NOMO-1 (cell line): ENCODE data around the gene APBA2.
A peak's percentile ranks its signal among the peaks of the same experiment; 100 is the strongest.
"Not testable (repeated sequence)": the region's sequence is repeated elsewhere in the genome, so short reads cannot be mapped to it uniquely, and the experiment has no call there.

ENCODE experiments used
- DNase-seq, 2 experiments: peaks; one replicate each; lab custom pipeline; 2025; ENCODE audit not compliant: unreplicated experiment in 2 of 2; lab: John Stamatoyannopoulos, UW

Gene APBA2

DNA sequence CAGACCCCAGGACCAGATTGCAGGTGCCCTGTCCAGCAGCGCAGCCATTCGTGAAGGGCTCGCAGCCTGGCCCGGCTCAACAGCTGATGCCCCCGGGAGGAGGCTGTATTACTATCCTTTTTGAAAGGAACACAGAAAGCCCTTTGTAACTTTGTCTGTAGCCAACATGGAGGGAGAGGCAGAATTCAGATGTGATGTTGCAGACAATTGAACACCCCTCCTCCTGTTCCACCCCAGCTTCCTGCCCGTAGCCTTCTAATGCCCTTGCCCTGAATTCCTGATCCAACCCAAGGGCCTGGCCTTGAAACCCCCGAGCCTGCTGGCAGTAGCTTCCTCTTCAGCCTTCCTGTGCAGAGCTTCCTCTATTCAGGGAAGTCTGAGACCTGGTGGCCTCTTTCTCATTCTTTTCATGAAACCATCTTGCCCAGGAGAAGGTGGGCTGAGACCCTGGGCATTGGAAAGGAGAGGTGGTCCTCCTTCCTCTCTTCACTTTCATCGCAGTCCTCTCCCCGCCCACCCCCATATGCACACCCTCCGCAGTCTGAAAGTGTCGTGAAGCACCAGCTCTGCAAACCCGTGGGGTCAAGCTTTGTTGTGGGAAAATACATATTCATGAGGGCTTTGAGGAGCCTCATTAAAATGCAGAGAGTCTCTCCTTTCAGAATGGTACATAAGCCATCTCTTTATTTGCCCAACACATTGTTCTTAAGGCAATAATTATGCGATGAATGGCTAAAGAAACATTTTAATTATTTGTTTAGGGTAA is 109.2 kb downstream of the APBA2 start:
- peak; percentile 59 to 62 for DNase-seq

DNA sequence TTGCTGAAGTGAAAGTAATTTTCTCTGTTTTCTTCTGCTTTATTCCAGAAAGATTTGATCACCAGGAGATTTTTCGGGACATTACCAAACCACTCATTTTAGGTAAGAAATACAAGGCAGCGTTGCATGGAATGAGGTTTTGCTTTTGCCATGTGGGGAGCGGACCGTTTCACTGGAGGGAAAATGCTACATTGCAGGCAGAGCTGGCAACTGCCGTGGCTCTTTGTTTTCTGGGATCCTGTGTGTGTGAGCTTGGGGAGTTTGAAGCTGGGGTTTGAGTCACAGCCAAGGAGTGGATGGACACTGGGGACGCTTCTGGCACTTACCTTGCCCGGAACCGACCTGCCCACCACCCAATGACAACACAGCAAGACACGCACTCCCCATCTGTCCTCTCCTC is 109.9 kb downstream of the APBA2 start:
- DNase-seq = no peak

DNA sequence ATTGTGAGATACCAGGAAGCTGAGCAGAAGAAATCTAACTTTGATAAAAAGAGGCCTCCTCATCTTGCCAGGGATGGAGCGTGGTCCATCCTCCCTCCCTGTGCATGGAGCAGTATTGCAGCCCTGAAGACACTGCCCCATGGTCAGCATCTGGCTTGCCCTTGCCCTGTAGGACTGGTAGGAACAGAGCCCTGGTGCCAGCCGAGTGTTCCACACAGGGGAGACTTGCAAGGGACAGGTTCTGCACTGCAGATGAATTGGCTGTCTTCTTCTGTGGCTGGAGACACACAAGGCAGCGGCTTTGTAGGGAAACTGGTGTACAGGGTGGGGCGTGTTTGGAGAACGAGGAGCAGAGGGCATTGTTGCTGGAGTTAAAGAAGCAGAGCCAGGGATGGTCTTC is 110.5 kb downstream of the APBA2 start:
- DNase-seq = no peak

DNA sequence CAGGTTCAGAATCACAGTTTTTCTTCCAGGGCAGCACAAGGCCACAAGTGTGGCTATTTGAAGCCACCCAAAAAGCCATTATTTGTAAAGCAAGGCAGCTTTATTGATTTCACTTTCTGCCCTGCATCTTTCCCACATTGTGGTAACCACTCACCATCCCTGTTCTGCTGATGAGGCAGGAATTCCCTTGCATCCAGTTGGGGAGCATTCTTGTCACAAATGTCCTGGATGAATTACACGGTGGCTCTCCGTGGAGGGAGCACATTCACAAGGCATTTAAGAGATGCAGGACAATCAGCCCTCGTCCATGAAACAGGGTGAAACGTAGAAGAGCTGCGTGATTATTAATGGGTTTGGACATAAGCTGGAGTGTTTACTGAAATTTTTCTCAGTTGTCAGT is 111.2 kb downstream of the APBA2 start:
- no peak for DNase-seq

DNA sequence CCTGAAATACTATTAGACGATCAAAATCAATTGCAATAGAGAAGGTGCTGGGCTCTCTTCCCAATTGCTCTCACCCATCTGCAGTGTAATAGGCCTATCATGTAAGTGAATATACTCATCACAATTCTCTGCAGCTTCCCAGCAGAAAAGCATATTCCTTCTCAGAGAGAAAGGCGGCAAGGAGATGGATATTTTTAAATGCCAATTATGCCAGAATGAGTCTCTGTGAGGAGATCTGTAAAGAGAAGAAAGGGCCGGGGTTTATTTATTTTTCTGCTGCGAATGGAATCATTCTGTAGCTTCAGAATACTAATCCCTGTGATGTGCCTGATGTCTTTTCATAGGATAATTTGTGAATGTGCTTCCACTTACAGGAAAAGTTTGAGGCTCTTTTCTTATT is 112.0 kb downstream of the APBA2 start:
- DNase-seq = no peak

DNA sequence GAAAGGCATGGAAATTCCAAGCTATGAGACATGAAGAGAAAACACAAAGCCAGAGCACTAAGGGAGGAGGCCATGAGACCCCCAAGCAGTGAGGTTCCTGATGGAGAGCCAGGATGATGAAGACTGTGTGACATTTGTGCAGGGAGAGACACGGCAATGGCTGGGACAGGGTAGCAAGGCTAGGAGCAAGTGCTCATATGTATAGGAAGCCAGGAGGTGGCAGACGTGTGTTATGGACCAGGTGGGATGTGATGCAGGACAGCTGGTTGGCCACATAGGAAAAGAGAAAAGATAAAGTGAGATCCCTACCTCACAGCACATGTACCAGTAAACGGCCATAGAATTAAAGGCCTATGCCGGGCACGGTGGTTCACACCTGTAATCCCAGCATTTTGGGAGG is 112.7 kb downstream of the APBA2 start:
- no peak for DNase-seq

DNA sequence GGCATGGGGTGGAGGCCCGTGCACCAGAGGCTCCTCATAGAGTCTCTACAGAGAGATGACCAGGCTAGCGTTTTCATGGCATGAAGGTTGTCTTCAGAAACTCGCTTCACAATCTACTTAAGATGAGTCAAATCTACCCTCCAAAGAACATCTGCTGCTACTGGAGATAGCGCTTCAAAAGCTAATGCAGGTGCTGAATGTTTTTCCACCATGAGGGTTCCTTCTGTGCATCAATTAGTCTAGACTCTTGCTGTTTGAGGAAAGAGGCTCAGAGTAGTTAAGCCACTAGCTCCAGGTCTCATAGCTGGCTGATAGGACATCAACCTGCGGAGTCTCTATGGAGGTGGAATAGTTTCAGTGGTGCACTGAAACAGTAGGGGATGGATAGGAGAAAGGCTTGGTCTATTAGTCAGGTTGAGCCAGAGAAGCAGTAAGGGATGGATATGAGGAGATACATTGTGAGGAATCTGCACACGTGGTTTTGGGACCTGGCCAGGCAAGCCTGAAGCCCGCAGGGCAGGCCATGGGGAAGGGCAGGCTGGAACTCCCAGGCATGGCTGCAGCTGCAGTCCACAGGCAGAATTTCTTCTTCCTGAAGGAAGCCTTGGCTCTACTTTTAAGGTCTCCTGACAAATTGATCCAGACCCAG is 117.5 kb downstream of the APBA2 start:
- no peak for DNase-seq

DNA sequence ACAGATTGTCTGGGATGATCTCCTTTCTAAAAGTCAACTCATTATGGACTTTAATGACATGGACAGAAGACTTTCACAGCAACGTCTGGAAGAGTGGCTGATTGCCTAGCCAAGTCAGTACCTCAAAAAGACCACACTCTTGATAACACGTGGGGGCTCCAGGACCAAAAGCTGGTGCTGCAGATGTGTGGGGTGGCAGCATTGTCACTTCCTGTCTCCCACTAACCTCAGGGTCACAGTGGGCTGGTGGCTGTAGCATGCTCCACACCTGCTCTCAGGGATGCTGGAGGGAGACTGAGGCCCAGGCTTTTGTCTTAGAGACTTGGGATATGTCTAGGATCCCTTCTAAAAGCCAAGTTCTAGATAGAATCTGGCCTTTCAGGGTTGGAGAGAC is 118.1 kb downstream of the APBA2 start:
- DNase-seq = no peak

DNA sequence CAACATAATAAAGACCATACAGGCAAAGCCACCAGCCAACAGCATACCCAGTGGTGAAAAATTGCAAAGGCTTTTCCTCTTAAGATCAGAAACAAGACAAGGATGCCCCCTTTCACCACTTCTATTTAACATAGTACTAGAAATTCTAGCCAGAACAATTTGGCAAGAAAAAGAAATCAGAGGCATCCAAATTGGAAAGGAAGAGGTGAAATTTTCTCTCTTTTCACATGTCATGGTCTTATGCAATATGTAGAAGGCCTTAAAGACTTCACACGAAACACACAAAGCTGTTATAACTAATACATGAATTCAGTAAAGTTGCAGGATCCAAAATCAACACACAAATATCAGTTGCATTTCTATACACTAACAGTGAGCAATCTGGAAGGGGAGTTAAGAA is 120.2 kb downstream of the APBA2 start:
- DNase-seq = no peak

DNA sequence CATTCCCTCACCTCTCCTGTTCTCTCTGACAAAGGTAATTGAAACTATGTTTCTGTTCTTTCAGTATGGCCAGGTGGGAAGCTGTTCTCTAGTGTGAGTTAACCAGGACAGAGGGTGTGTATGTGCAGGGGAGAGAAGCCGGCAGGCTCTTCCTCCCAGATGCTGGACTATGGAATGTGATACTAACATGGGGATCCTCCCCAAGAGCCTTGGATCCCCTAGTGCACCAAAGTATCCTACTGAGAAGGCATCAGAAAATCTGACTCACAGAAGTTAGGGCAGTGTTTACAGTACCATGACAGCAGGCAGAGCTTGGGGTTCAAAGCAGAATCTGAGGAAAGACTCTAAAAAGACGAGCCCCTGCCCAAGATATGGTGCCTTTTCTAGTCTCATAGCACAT is 123.1 kb downstream of the APBA2 start:
- DNase-seq = no peak

DNA sequence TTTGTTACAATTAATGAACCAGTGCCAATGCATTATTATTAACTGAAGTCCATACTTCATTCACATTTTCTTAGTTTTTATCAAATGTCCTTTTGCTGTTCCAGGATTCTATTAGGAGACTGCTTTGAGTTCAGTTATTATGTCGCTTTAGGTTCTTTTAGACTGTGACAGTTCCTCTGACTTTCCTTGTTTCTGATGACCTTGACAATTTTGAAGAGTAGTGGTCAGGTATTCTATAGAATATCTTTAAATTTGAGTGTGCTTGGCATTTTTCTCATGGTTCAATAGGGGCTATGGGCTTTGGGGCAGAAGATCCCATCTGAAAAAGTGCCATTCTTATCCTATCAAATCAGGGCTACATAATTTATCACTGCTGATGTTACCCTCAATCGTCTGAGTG is 126.3 kb downstream of the APBA2 start:
- no peak for DNase-seq

DNA sequence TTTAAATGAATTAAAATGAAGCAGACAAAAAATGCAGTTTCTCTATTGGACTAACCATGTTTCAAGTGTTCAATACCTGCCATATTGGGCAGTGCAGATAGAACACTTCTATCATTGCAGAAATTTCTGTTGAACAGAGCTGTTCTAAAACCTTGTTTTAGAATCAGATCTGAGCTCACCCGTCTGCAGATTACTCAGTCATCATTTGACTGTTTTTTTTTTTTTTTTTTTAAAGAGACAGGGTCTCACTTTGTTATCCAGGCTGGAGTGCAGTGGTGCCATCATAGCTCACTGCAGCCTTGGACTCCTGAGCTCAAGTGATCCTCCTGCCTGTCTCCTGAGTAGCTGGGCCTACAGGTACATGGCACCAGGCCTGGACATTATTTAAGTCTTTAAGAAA is 128.7 kb downstream of the APBA2 start:
- DNase-seq = no peak

DNA sequence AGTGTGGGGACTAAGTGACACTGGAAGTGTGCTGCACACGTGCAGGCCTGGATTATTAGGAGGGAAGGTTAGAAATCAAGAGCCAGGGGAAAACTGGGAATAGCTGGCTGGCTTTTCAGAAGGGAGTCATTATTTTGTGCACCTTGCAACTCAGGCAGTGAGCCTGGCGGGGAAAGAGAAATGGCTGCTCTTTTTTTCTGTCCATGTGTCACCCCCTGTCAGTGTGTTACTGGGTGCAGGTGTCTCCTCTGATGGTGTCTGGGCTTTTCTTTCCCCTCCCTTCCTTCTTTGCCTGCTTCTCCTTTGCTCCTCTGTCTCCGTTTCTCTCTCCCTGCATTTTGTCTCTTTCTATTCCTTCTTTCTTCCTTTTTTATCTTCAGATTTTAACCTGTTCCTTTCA is 130.7 kb downstream of the APBA2 start:
- no peak for DNase-seq

DNA sequence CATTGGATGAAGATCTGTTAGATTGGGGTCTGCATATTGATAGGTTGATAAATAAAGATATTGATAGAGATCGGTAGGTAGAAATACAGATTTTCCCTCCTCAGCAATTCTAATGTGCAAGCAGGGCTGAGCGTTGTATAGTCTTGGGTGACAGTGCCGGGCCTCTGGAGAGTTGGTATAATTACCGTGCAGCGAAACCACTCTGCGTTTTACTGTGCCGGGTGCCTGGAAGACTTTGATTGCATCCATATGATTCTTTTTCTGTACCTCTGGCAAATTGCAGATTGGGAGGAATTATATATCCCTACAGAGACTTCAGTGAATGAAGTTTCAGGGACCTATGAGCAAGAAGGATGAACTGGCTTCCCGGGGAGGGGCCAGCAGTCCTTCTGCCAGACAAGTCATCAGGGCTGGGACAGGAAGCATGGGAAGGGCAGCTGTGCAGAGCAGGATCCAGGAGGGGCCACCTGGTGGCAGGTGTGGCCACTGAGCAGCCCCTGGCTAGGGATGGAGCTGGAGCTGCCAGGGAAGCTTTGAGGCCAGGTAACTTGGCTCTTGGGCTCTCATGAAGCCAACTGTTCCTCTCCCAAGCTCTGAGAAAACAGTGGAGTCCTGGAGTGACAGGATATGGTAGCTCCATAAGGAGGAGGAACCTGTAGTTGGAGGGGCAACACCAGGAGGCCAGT is 132.5 kb downstream of the APBA2 start:
- DNase-seq = no peak

DNA sequence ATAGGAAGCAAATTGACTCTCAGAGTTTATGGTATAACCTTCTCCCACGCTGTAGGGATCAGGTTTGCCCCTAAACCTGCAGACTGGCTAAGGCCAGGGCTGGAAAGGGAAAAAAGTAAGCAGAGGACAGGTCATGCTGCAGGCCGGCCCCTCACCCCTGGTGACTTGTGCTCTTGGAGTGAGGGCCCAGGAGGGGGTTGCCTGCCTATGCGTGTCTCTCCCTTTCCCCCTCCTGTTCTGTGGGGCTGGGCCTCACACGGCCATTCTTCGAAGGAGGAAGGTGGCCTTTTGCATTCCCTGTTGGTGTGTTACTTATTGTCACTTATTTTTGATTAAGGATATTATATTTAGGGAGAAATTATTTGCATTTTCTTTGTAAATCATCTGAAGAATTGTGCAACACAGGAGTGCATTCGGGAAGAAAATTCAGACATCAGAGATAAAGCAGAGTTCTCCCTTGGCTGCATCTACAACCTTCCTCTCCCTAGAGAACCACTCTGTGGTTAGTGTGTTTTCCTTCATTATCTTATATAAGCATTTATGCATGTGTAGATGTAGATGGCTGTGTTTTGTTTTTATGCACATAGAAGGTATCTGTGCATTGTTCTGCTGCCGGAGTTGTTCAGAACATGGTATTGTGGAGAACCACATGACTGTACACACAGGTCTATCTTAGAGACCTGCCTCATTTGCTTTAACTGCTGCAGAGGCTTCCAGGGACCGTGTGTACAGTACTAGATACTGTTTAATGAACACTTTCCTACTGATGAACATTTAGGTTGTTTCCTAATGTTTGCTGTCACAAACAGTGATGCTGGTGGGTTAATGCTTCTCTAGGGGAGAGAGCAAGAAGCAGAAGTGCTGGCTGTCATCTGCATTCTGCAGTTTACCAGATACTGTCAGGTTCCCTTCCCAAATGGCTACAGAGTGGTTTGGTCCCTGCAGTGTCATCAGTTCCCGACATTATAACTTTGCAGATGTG is 133.5 kb downstream of the APBA2 start:
- DNase-seq = no peak

DNA sequence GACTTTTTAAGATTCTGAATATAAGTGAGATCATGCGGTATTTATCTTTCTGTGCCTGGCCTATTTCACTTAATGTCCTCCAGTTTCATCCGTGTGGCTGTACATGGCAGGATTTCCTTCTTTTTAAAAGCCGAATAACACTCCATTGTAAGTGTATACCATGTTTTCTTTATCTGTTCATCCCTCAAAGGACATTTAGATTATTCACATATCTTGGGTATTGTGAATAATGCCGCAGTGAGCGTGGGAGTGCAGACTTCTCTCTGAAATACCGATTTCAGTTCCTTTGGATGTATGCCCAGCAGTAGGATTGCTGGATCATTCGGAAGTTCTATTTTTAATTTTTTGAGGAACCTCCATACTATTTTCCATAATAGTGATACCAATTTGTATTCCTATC is 136.1 kb downstream of the APBA2 start:
- no peak for DNase-seq

DNA sequence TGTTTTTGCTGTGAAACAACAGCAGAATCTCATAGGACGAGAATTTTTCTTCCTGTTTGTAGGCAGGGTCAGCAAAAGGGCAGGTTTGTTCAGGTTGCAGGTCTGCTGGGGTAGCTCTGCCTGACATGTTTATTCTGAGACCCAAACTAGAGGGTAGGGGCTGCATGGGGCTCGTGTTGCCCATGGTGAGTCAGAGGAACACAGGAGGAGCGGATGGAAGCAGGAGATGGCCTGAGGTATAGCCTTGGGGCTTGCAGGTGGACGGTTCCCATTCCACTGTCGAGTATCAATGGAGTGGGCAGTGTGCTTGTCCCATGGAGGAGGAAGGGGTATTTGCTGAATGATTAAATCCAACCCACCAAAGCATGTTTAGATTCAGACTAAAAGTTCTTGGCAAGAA is 138.9 kb downstream of the APBA2 start:
- DNase-seq = no peak

DNA sequence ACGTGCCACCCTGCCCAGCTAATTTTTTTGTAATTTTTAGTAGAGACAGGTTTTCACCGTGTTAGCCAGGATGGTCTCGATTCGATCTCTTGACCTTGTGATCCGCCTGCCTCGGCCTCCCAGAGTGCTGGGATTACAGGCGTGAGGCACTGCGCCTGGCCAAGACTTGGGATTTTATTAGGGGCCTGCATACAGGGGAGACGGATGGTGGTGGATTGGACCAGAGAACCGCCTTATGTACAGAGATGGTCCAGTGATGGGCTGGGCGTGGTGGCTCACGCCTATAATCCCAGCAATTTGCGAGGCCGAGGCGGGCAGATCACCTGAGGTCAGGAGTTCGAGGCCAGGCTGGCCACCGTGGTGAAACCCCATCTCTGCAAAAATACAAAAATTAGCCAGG is 139.6 kb downstream of the APBA2 start:
- DNase-seq = not testable (repeated sequence)

DNA sequence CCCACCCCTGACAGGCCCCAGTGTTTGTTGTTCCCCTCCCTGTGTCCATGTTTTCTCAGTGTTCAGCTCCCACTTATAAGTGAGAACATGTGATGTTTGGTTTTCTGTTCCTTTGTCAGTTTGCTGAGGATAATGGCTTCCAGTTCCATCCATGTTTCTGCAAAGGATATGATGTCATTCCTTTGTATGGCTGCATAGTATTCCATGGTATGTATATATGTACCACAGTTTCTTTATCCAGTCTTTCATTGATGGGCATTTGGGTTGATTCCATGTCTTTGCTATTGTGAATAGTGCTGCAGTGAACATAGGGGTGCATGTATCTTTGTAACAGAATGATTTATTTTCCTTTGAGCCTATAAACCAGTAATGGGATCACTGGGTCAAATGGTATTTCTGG is 142.4 kb downstream of the APBA2 start:
- DNase-seq = not testable (repeated sequence)

DNA sequence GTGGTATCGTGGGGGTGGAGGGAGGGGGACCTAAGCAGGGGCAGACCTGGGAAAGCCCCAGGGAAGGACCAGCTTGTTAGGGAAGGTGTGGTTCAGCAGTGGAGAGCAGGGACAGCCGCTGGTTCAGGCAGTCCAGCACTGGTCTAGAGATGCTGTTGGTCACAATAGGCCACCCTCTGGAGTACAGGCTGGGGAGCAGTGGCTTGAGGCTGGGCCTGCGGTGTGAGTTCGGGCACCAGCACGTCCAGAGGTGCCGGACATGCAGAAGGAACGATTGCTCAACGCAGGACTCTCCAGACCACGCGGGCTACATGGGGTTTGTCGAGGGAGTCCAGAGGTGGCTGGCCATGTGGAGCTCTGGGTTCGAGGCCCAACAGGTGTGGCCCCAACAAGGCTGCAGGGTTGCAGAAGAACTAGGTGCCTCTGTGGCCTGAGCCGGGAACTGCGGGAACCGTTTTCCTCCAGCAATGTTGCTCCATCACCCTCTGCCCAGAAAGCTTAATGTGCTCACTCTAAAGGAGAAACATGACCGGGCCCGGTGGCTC is 143.9 kb downstream of the APBA2 start:
- DNase-seq = no peak
